GM21515 (cell line): ENCODE measurements around the gene KDM2A.

ENCODE experiments used
- ATAC-seq: cut with Tn5 transposase; IDR thresholded peaks from one replicate; pipeline ENCODE4 v1.9.1; 2021; ENCODE audit not compliant: unreplicated experiment

KDM2A gene

GRCh38 chr11:67282876-67283371 is 163.9 kb downstream of the KDM2A start:
- no peak for ATAC-seq

- ATAC-seq = no peak
These were observed 164.5 kb downstream of the KDM2A start for GRCh38 chr11:67283481-67283963.

GRCh38 chr11:67284811-67285540 is 165.9 kb downstream of the KDM2A start:
- ATAC-seq = no peak

- no peak for ATAC-seq
These were observed 166.8 kb downstream of the KDM2A start for GRCh38 chr11:67285541-67286498.

- no peak for ATAC-seq
These were observed 167.7 kb downstream of the KDM2A start for GRCh38 chr11:67286621-67287333.

GRCh38 chr11:67287355-67288197 is 168.5 kb downstream of the KDM2A start:
- ATAC-seq = no peak

GRCh38 chr11:67288198-67288451 is 169.1 kb downstream of the KDM2A start:
- no peak for ATAC-seq

- ATAC-seq = peak; percentile 51
These were observed 169.6 kb downstream of the KDM2A start for GRCh38 chr11:67288452-67289225.

- ATAC-seq = no peak
These were observed 170.2 kb downstream of the KDM2A start, which contains the start of gene ANKRD13D for GRCh38 chr11:67289226-67289650. Gene ANKRD13D (plus strand): TSS chr11:67289303. CDS start chr11:67289461, 158 bp downstream.

GRCh38 chr11:67289651-67290479 is 170.8 kb downstream of the KDM2A start:
- ATAC-seq = no peak

- no peak for ATAC-seq
These were observed 171.7 kb downstream of the KDM2A start for GRCh38 chr11:67290801-67291200.

GRCh38 chr11:67291481-67292381 is 172.7 kb downstream of the KDM2A start:
- ATAC-seq = no peak

GRCh38 chr11:67292671-67293070 is 173.6 kb downstream of the KDM2A start:
- no peak for ATAC-seq

GRCh38 chr11:67293090-67293489 is 174.0 kb downstream of the KDM2A start:
- no peak for ATAC-seq

GRCh38 chr11:67295846-67296245 is 176.8 kb downstream of the KDM2A start:
- ATAC-seq = no peak

GRCh38 chr11:67298786-67299185 is 179.7 kb downstream of the KDM2A start:
- no peak for ATAC-seq

- ATAC-seq = no peak
These were observed 180.6 kb downstream of the KDM2A start for GRCh38 chr11:67299471-67300191.
